ENCODE measurements around the gene TNS2.

DNA sequence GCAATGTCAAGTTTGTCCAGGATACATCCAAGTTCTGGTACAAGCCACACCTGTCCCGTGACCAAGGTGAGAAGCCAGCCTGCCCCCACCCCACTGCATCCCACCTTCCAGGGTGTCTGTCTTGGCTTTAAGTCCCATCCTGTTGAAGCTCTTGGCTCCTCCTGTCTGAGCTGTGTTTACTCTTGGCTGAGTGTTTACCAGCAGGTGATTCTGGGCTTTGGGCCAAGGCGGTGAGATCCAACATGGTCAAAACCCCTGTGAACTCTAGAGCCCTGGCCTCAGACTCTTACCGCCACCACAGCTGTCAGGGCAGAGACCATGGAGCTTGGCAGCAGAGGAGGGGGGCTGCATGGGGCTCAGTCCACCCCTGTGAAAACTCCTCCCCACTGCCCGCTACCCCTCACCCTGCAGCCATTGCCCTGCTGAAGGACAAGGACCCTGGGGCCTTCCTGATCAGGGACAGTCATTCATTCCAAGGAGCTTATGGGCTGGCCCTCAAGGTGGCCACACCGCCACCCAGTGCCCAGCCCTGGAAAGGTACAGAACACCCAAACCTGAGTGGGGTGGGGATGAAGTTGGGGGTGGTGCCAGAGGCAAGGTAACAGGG is 11.6 kb downstream of the TNS2 start:
- TF ChIP-seq CTCF (IDR thresholded peaks at IDR 0.05) = peak in 3 of 5 experiments; percentile 20 to 42 (median 34)
- TF ChIP-seq POLR2A (IDR thresholded peaks at IDR 0.05) = no peak
- peak in 1 of 3 donors; percentile 43 for TF ChIP-seq POLR2AphosphoS5 (IDR thresholded peaks at IDR 0.05)

Data from transverse colon (tissue), 4 donors.